Thyroid gland (tissue), 4 donors: ENCODE results near the gene SUSD4. TPM values are rescaled to one million over a fixed set of nuclear protein-coding genes. Genes with fewer than 3 reads are reported as not detected.

Experiments
- DNase-seq, 2 donors: peaks; one replicate each; pipeline ENCODE4 v3.0.0-alpha.2; 2019
- H3K27ac ChIP-seq, 3 donors: fragments of 200-600 bp; sonication (generic); 1 replicate in 2 of 3; 2 replicates in 1 of 3; pipeline ENCODE4 v1.5.1; 2016 to 2019; ENCODE audit warnings: mild to moderate bottlenecking in 1 of 3, moderate library complexity in 1 of 3
- H3K27me3 ChIP-seq: fragments of 200-600 bp; sonication (generic); one replicate; pipeline ENCODE4 v1.5.1; 2019
- H3K36me3 ChIP-seq, 2 donors: fragments of 200-600 bp; sonication (generic); one replicate each; pipeline ENCODE4 v1.5.1; 2016 to 2019
- H3K4me1 ChIP-seq, 2 donors: fragments of 200-600 bp; sonication (generic); one replicate each; pipeline ENCODE4 v1.5.1; 2017 to 2019
- H3K4me3 ChIP-seq, 3 donors: fragments of 200-600 bp; sonication (generic); replicated peaks in 1 of 3; 1 replicate in 2 of 3; 2 replicates in 1 of 3; pipeline ENCODE4 v1.5.1; 2016; ENCODE audit warnings: mild to moderate bottlenecking in 1 of 3
- H3K9me3 ChIP-seq: fragments of 200-600 bp; sonication (generic); one replicate; pipeline ENCODE4 v1.5.1; 2017
- POLR2A ChIP-seq, 2 donors: fragments of 450-650 bp; IDR thresholded peaks; one replicate each; pipeline ENCODE4 v1.6.1; 2017; ENCODE audit warnings: antibody characterized with exemption in 2 of 2, mild to moderate bottlenecking in 2 of 2, moderate library complexity in 1 of 2
- WGBS, 2 donors: methylation state at CpG; one replicate each; pipeline ENCODE4 v1.1.5; 2017; 5-methylcytosine and 5-hydroxymethylcytosine counted together
- intact Hi-C: fragments of 100-400 bp; cut with DNase I; formaldehyde crosslinking; loops from one replicate; pipeline ENCODE4 v1.15.1; 2023
- total RNA-seq, 4 donors: library from RNA; depleted of rRNA; stranded (reverse); fragments of >200 nt; gene quantifications; one replicate each; pipeline ENCODE4 v1.2.3, GENCODE V29; 2016
- TF ChIP-seq, protein P1 (sequence below), 6 experiments: fragments of 200-600 bp in 3 of 6; fragments of 450-650 bp in 3 of 6; sonication (generic) in 3 of 6; IDR thresholded peaks; one replicate each; pipeline ENCODE4 v1.5.1; 2016 to 2019; ENCODE audit warnings: antibody characterized with exemption in 6 of 6, mild to moderate bottlenecking in 2 of 6, inconsistent platforms in 1 of 6, moderate library complexity in 1 of 6

The SUSD4 gene
- total RNA-seq, 4 donors from 2014 or later: 0.54 to 2.8 (median 0.92) TPM

DNA sequence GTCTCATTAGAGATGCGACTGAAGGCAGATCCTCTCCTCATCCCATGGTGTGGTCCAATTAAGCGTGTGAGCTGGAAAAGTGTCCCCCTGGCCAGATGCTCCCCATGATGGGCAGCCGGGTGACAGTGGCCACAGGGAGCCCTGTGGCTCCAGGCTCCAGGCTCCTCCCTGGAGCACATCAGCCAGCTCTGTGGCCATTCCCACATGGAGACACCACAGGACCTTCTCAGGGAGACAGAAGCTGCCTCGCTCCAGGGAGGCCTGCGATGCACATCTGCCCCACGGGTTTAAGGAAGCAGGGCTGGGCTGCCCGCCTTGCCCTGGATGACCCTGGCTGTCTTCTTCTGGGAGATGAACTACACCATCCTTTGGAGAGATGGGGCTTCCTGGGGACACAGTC is 121.0 kb downstream of the SUSD4 start:
- Histone ChIP-seq H3K27ac (no peak overlapping the region), H3K27me3 (no peaks in the 10 kb centered on the region), H3K9me3 (no peaks in the 10 kb centered on the region), H3K4me1 (no peaks in the 10 kb centered on the region), H3K36me3 (no peaks in the 10 kb centered on the region), H3K4me3 (no peak overlapping the region)
- TF ChIP-seq POLR2A (IDR thresholded peaks at IDR 0.05): no peak
- TF ChIP-seq, protein P1, sequence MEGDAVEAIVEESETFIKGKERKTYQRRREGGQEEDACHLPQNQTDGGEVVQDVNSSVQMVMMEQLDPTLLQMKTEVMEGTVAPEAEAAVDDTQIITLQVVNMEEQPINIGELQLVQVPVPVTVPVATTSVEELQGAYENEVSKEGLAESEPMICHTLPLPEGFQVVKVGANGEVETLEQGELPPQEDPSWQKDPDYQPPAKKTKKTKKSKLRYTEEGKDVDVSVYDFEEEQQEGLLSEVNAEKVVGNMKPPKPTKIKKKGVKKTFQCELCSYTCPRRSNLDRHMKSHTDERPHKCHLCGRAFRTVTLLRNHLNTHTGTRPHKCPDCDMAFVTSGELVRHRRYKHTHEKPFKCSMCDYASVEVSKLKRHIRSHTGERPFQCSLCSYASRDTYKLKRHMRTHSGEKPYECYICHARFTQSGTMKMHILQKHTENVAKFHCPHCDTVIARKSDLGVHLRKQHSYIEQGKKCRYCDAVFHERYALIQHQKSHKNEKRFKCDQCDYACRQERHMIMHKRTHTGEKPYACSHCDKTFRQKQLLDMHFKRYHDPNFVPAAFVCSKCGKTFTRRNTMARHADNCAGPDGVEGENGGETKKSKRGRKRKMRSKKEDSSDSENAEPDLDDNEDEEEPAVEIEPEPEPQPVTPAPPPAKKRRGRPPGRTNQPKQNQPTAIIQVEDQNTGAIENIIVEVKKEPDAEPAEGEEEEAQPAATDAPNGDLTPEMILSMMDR (IDR thresholded peaks at IDR 0.05): no peak
- 91 to 100% methylated on average over 1 to 4 of the region's 7 CpGs for WGBS, 2 donors
- intact Hi-C loops: no loop called here
- DNase-seq: no peak

DNA sequence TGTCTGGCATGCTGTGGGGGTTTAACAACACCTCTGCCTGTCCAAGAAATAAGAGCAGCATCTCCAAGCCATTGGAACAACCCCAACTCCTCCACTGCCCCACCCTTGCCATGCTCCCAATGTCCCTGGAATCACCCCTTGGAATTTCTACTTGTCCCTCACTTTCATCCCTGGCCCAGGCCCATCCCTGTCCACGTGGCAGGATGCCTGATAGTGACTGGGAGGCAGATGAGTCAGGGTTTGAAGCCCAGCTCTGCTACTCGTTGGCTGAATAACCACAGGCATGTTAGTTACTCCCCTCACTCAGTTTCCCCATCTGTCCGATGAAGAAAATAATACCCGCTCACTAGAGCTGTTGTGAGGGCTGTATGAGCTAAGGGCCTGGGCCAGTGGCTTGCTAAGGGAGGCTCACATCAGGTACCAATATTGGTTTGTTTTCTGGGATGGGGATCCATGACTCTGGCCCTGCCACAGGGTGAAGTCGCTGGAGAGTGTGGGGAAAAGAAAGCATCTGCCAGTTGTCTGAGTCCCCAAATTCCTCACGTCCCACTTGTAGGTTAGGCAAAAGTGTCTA is 121.5 kb downstream of the SUSD4 start:
- Histone ChIP-seq H3K27me3 (no peaks in the 10 kb centered on the region), H3K4me3 (no peak overlapping the region), H3K9me3 (no peaks in the 10 kb centered on the region), H3K4me1 (no peaks in the 10 kb centered on the region), H3K27ac (no peak overlapping the region), H3K36me3 (no peaks in the 10 kb centered on the region)
- no peak for DNase-seq
- intact Hi-C loops: no loop called here
- TF ChIP-seq POLR2A (IDR thresholded peaks at IDR 0.05): no peak
- TF ChIP-seq, protein P1 (IDR thresholded peaks at IDR 0.05): no peak
- 88 to 93% methylated on average over 5 to 6 of the region's 6 CpGs for WGBS, 2 donors

DNA sequence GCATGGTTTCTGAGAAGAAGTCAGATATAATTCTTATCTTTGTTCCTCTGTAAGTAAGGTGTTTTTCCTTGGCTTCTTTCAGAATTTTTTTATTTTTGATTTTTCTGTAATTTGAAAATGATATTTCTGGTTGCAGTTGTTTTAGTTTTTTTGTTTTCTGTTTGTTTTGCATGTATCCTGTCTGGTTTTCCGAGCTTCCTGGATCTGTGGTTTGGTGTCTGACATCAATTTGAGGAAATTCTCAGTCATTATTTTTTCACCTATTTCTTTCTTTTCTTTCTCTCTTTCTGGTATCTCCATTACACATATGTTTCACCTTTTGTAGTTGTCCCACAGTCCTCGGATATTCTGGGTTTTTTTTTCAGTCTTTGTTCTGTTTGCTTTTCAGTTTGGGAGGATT is 123.9 kb downstream of the SUSD4 start:
- no peaks in the 10 kb centered on the region for H3K4me1 ChIP-seq
- no peak overlapping the region for H3K4me3 ChIP-seq
- H3K27ac ChIP-seq: no peak overlapping the region
- DNase-seq: no peak
- no peaks in the 10 kb centered on the region for H3K27me3 ChIP-seq
- WGBS, 2 donors: 54 to 55% methylated on average over 2 of the region's 2 CpGs
- TF ChIP-seq POLR2A (IDR thresholded peaks at IDR 0.05): no peak
- TF ChIP-seq, protein P1 (IDR thresholded peaks at IDR 0.05): no peak
- intact Hi-C loops: no loop called here
- no peaks in the 10 kb centered on the region for H3K36me3 ChIP-seq
- no peaks in the 10 kb centered on the region for H3K9me3 ChIP-seq

DNA sequence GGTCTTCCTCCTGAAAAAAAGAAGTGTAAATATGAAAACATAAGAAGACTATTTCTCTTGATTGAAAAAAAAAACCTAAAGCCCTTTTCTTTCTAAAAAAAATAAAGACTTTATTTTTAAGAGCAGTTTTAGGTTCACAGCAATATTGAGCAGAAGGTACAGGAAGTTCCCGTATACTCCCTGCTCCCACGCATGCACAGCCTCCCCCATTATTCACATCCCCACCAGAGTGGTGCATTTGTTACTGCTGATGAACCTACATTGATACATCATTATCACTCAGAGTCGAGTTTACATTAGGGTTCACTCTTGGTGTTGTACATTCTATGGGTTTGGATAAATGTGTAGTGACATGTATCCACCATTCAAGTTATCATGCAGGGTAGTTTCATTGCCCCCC is 128.9 kb downstream of the SUSD4 start:
- Histone ChIP-seq H3K27me3 (no peaks in the 10 kb centered on the region), H3K4me1 (no peaks in the 10 kb centered on the region), H3K4me3 (no peak overlapping the region), H3K27ac (no peak overlapping the region), H3K36me3 (no peaks in the 10 kb centered on the region), H3K9me3 (no peaks in the 10 kb centered on the region)
- intact Hi-C loops: no loop called here
- 83 to 86% methylated on average over 3 of the region's 3 CpGs for WGBS, 2 donors
- TF ChIP-seq POLR2A (IDR thresholded peaks at IDR 0.05): no peak
- TF ChIP-seq, protein P1 (IDR thresholded peaks at IDR 0.05): no peak
- DNase-seq: no peak

DNA sequence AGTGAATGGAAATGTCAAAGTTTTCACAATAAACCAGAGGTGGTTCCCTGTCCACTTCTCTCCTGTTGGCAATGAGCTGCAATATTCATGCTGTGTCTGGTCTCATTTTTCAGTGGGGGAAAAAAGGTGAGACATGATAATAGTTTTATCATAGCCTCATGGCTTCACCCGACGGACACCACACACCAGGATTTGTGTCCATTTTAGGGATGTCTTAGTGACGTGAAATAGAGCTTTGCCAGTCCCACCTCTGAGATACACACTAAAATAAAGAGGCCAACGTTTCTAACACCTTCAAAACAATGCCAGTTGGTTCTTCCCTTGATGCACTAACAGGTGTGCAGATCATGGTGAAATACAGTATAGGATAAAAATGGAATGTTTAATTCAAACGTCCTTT is 129.4 kb downstream of the SUSD4 start:
- Histone ChIP-seq H3K9me3 (no peaks in the 10 kb centered on the region), H3K4me3 (no peak overlapping the region), H3K36me3 (no peaks in the 10 kb centered on the region), H3K4me1 (no peaks in the 10 kb centered on the region), H3K27ac (no peak overlapping the region), H3K27me3 (no peaks in the 10 kb centered on the region)
- 79 to 83% methylated on average over 5 of the region's 5 CpGs for WGBS, 2 donors
- DNase-seq: no peak
- intact Hi-C loops: no loop called here
- no peak for TF ChIP-seq POLR2A (IDR thresholded peaks at IDR 0.05)
- TF ChIP-seq, protein P1 (IDR thresholded peaks at IDR 0.05): no peak
